DMS53 treated with DMSO at 0.1 percent for 48 hours (cell line): ENCODE measurements around the gene LCN12.

Experiments
- DNase-seq: peaks from one replicate; lab custom pipeline; 2025; ENCODE audit not compliant: unreplicated experiment; lab: John Stamatoyannopoulos, UW

LCN12 gene

DNA sequence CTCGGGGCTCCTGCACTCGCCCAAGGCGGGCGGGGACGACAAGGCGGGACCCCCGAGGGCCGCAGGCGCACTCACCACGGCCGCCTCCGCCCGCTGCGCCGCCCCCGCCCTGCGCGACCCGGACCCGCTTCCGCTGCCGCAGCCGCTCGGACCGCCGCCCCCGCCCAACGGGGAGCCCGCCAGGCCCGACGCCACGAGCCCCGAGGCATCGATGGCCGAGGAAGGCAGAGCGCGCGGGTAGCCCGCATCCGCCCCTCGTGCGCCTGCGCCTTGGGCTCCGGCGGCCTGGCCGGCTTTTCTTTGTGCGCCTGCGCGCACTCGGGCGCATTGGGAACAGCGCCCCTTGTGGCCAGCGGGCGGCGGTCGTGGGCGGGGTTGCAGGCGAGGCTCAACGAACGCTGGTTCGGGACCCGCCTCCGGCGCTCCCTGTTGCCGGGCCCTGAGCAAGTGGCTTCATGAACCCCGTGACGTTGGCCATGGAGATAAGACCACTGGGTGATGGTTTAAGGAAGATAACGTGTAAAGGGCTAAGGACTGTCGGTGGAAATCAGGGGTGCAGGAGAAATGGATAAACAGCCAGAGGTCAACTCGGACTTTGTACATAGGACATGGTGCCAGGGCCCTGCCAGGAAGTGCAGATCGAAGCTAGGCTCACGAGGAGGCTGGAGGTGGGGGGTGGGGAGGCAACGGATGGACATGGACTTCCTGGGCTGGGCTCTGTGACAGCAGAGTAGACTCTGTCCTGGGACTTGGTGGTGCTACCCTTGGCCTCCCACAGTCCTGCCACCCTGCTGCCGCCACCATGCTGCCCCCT, 7.3 kb upstream of the LCN12 start, which contains the start of the genes C8G and FBXW5:
C8G (plus strand) TSS at position 725 of the 814 bp plus-strand sequence; CDS start at position 803, 78 bp downstream.
FBXW5 (minus strand) TSS at position 220 of the 814 bp plus-strand sequence. CDS start 655 bp downstream, outside the sequence.
- DNase-seq: peak; percentile 86

DNA sequence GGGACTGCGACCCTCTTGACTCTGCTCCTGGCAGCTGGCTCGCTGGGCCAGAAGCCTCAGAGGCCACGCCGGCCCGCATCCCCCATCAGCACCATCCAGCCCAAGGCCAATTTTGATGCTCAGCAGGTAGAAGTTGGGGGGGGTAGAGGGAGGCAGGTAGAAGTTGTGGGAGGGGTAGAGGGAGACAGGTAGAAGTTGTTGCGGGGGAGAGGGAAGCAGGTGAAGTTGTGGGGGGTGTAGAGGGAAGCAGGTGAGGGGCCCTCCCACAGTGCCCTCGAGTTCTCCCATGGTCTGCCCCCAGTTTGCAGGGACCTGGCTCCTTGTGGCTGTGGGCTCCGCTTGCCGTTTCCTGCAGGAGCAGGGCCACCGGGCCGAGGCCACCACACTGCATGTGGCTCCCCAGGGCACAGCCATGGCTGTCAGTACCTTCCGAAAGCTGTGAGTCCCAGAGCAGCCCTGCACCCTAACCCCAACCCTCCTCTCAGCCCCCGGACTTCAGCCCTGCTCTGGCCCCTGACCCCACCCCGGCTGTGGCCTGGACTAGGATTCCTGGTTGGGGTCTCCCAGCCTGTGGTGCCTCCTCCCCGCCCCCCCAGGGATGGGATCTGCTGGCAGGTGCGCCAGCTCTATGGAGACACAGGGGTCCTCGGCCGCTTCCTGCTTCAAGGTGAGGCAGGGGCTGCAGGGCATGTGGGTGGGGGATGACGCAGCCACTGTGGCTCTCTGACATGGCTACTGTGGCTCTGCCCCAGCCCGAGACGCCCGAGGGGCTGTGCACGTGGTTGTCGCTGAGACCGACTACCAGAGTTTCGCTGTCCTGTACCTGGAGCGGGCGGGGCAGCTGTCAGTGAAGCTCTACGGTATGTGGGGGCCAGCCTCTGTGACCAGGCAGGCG, 6.5 kb upstream of the LCN12 start:
- no peak for DNase-seq

DNA sequence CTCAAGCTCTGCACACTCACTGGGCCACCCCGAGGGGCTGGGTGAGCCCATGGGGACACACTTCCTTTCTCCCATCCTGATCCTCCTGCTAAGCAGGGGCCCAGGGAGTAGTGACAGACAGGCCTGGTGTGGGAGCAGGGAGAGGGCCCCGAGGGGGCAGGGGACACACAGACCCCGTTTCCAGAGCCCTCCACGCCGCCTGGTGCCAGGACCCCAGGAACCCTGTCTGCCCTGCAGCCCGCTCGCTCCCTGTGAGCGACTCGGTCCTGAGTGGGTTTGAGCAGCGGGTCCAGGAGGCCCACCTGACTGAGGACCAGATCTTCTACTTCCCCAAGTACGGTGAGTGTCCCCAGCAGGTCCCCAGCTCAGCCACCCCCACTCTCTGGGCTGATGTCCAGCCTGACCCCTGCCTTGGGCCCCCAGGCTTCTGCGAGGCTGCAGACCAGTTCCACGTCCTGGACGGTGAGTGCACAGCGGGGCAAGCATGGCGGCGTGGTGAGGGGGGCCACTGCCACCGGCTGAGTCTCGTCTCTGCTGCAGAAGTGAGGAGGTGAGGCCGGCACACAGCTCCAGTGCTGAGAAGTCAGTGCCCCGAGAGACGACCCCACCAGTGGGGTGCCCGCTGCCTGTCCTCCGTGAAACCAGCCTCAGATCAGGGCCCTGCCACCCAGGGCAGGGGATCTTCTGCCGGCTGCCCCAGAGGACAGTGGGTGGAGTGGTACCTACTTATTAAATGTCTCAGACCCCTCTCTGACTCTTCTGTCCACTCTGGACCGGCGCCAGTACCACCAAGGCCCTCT, 5.6 kb upstream of the LCN12 start:
- DNase-seq: no peak

DNA sequence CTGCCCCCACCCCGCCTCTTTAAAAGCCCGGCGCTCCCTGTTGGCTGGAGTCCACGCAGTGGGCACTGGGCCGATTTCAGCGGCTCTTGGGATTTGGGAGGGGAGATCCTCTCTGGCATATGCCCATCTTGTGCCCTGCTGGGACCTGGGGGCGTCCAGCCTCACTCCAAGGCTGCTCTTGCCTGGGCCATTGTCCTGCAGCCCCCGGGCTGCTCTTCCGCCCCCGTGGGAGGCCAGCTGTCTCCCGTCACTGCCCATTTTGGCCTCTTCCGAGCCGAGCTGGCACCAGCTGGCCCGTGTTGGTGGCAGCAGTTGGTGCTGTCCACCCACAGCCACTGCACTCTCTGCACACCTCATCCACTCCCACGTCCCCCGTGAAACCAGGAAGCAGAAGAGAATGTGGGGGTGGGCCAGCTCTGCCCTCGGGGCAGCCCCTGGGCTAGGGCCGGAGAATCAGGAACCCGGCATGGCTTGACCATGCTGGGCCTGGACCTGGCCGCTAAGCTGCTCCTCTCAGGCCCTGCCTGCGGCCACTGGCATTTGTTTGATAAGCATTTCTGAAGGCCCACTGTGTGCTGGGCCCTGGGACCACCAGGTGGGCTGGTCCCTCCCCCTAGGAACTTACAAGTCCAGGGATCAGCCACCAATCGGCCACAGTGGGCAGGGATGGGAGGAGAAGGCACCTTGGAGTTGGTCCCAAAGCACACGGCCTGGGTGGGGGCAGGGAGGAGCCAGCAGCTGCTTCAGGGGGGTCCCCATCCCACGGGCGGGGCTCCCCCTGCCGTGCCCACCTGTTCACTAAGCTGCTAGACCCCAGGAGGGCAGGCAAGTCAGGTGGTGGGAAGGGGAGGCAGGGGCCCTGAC, 4.8 kb upstream of the LCN12 start:
- no peak for DNase-seq

DNA sequence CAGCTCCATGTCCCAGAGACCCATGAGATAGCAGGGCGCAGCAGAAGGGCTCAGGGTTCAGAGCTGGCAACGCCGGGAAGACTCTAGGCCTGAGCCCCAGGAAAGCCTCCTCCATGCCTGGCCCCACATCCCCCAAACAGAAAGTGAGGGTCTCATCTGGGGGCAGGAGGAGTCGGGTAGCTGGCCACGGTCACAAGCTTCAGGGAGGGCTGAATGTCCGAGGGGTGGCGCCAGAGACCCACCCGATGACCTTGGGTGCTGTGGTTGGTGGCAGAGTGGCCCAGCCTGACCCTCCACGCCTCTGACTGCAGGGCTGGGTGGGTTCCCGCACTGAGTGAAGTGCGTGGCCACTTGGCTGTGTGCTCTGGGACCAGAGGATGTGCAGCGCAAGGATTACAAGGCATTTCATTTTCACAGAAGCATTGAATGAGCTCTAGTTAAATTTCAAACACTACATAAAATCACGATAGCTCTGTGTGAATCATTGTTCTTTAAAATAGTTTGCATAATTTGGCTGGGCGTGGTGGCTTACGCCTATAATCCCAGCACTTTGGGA, 4.0 kb upstream of the LCN12 start:
- DNase-seq: no peak

DNA sequence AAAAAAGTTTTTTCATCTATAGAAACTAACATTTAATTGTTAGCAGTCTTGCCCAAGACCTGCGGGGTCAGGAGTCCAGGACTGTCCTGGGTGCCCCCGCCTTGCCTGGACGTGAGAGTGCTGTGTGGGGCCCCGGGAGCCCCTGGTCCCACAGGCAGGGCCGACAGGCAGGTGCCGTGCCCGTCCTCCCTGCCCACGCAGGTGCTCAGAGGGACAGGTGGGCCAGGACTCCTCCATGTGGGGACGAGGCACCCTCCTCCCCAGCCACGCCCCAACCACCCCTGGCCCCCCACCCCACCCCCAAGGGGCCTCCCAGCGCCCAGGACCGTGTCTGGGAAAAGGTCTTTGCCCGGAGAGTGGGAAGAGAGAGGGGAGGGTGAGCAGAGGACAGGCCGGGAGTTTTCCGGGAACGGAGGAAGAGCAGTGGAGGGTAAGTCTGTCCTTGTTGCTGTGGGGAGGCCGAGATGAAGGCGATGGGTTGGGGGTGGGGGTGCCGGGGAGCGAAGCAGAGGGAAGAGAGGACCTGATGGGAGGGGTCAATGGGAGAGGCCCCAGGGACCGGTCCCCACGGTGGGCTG, 2.7 kb upstream of the LCN12 start:
- peak; percentile 67 for DNase-seq

DNA sequence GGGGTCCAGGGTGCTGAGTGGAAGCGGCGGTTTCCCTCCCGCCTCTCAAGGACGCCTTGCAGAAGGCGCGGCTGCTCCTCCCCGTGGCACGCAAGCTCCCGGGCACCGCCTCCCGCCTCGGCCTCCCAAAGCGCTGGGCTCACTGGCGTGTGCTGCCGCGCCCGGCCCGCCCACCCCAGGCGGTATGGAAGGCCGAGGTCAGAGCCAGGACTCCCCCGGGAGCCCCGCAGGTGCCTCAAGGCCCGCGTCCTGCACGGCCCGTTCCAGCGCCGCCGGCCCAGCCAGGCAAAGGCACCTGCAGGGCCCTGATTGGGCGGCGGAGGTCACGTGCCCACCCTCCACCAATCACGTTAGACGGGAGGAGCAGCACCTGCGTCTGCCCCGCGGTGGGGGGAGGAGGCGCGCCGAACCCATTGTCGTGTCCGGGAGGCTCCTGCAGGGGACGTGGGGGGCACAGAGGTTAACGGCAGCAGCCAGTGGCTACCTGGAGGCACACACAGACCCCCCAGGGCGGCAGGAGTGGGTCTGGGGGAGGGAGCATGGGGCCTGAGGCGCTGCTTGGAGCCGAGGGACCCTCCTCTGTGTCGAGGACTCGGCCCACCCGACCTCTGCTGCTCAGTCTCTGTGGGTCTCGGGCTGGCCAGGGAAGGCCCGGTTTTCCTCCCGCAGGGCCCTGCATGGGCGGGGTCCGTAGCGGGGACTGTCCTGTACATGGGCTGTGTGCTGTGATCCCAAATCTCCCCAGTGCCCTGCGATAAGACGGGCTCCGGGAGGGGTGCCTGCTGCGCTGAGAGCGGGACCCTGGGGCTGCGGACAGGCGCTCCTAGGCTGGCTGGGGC, 2.0 kb upstream of the LCN12 start:
- peak; percentile 90 for DNase-seq

DNA sequence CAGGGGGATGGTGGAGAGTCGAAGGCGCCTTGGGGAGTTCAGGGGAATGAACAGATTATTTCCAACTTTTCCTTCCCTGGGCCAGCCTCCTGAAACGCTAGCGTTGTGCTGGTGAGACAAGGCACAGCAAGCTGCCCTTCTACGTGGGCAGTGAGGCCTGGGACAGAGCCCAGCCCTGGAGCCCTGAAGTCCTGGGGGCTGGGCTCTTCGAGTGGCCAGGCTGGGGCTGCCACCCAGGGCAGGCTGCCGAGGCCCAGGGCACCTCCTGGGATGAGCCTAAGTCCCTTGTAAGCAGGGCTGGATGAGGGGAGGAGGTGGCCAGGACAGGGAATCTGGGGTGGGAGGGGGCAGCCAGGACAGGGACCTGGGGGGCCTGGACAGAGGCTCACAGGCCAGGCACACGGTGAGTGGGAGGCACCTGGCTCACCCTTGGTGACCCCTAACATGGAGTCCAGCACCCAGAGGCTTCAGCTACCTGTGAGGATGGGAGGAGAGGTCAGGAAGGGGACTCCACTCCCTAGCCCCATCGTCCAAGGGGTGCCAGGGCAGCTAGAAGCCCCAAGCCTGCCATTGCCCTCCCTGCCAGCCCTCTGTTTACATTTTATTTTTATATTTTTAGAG, 1.3 kb upstream of the LCN12 start:
- no peak for DNase-seq

DNA sequence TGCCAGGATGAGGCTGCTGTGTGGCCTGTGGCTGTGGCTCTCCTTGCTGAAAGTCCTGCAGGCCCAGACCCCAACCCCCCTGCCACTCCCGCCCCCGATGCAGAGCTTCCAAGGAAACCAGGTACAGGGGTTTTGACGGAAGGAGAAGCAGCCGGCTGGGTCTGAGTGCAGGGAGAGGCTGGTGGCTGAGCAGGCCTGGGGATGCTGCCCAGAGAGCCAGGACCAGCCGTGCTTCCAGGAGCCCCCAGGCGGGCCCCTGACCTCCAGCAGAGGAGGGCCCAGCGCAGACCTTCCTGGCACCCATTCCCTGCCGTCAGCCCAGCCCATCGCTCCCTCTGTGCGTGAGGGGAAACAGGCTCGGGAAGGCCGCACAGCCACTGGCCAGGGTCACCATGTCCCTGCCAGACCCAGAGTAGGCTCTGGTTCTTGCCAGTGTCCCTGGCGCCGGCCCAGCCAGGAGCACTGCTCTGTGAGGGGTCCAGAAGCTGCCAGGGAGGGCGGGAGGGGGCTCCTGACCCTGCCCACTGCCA, 313 bp downstream of the LCN12 start:
- no peak for DNase-seq

DNA sequence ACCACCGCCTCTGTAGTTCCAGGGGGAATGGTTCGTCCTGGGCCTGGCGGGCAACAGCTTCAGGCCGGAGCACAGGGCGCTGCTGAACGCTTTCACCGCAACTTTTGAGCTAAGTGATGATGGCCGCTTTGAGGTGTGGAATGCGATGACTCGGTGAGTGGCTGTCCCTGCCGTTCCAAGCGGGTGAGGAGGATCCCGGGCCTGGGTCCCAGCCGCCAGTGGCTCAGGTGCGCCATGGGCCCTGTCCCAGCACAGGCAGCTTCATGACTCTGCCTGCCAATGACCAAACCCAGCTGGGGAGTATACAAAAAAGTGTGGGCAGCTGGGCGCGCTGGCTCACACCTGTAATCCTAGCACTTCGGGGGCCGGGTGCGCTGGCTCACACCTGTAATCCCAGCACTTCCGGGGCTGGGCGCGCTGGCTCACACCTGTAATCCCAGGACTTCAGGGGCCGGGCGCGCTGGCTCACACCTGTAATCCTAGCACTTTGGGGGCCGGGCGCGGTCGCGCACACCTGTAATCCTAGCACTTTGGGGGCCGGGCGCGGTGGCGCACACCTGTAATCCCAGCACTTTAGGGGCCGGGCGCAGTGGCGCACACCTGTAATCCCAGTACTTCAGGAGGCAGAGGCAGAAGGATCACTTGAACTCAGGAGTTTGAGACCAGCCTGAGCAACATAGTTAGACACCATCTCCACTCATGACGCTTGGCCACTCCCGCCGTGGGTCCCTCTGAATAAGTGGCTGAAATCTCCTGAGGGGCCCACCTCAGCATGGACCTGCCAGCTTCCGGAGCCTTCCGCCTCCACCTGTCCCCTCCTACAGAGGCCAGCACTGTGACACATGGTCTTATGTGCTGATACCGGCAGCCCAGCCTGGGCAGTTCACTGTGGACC, 1.1 kb downstream of the LCN12 start:
- DNase-seq: no peak

DNA sequence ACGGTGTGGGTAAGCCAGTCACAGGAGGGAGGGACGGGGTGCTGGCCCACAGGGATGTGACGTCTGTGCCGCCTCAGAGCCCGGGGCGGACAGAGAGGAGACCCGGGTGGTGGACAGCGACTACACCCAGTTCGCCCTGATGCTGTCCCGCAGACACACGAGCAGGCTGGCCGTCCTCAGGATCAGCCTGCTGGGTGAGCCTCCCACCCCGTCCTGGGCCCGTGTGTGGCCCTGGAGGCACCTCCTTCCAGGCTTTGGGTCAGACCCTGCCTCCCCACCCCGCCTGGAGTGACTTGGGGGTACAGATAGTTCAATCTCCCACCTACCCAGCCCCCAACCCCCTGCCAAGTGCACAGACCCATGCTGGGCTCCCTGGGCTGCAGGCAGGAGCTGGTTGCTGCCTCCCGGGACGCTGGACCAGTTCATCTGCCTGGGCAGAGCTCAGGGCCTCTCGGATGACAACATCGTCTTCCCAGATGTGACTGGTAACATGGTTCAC, 1.7 kb downstream of the LCN12 start:
- DNase-seq: no peak

DNA sequence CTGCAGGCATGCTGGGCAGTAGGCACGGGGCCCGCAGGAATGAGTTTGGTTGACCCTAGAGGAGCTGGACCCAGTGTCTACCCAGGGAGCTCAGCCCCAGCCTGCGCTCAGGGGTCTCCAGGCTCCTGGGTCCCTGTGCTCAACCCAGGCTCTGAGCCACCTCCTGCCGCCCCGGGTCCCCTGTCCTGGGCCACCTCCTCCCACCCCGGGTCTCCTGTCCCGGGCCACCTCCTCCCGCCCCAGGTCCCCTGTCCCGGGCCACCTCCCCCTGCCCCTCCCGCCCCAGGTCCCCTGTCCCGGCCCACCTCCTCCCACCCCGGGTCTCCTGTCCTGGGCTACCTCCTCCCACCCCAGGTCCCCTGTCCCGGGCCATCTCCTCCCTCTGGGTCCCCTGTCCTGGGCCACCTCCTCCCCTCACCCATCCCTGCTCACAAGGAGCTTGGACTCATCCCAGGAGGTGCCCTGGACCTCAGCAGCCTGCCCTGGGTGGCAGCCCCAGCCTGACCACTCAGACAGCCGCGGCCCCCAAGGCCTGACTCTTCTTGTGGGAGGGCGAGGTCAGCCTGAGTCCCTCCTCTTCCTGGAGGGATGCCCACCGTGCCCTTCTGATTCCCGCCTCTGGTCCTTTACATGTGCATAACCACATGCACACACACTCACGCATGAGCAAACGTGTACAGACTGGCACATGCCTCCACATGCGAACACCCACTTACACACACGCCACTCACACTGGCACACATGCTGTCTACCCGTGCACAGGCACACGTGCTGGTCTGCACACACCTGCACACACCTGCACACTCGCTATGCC, 2.4 kb downstream of the LCN12 start:
- no peak for DNase-seq

DNA sequence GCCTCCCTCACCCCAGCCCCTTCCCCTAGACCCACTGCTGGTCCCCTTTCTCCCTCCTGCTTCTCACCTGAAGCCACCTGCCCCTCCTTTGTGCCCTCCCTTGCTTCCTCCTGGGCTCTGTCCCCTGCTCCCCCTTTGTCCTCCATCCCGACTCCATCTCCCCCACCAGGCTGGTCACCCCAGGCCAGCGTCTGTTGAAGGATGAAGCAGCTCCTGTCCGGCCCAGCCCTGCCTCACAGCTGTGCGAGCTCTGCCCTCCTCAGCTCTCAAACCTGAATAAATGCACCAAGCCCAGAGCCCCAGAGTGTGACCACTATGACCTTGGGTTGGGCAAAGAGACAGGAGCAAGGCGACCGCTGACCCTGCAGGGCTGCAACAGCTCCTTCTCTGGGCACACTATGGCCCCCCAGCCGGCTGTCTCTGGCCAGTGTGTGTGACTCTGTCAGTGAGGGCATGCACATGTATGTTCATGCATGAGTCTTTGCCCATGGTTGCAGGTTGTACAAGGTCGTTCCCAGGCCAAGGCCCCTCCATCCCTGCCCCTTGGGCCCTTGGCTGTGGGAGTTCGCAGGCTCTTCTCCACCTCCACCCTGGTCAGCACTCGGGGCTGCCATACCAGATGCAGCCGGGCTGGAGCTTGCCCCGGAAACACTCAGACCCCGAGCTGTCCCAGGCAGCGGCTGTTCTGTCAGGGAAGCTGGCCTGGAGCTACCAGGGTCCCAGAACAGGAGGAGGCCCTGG, 3.3 kb downstream of the LCN12 start:
- DNase-seq: no peak

DNA sequence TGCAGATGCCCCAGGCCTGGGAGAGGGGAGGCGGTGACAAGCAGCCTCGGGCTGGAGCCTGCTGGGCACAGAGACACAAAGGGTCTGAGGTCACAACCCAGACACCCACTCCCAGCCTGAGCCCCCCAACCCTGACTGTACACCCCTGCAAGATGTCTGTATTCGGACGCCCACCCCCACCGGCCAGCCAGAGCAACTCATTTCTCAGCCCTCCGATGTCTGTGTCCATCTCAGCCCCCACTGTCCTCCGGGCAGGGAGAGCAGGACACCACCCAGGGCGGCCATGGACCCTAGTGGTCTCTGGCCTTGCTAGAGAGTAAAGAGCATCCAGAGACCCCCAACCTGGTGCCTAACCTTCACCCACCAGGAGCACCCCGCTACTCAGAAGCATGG, 3.9 kb downstream of the LCN12 start:
- DNase-seq: no peak

DNA sequence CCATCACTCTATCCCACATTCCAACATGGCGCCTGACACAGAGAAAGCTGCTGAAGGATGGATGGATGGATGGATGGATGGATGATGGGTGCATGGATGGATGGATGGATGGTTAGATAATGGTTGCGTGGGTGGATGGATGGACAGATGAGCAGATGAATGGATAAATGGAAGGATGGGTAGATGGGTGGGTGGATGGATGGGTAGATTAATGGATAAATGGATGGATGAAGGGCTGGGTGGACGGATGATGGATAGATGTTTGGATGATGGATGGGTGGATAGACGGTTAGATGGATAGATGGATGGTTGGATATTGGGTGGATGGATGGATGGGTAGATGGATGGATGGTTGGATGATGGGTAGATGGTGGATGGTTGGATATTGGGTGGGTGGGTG, 4.5 kb downstream of the LCN12 start:
- no peak for DNase-seq
